SK-N-MC (cell line): ENCODE data around the gene PDE11A.

Experiments used
- DNase-seq: peaks from one replicate; pipeline ENCODE4 v3.0.0-alpha.2; 2011; ENCODE audit warnings: low read depth, low spot score
- H3K27ac ChIP-seq: fragments of 200-600 bp; sonication (generic); 2 replicates; pipeline ENCODE4 v1.5.1; 2016; ENCODE audit warnings: mixed run types
- H3K36me3 ChIP-seq: fragments of 200-600 bp; sonication (generic); 2 replicates; pipeline ENCODE4 v1.6.1; 2017; ENCODE audit warnings: antibody characterized with exemption, low read length, mixed read lengths; ENCODE audit not compliant: insufficient read depth
- H3K4me3 ChIP-seq: fragments of 200-600 bp; sonication (generic); 2 replicates; pipeline ENCODE4 v1.5.1; 2016
- H3K9ac ChIP-seq: fragments of 200-600 bp; sonication (generic); 2 replicates; pipeline ENCODE4 v1.8.0; 2017; ENCODE audit warnings: mixed run types, mixed read lengths; ENCODE audit not compliant: insufficient read length
- H3K9me3 ChIP-seq: fragments of 200-600 bp; sonication (generic); 2 replicates; pipeline ENCODE4 v1.6.1; 2017; ENCODE audit warnings: low read depth, mild to moderate bottlenecking, antibody characterized with exemption, low read length, moderate library complexity, mixed read lengths
- EZH2 ChIP-seq: fragments of 200-600 bp; sonication (generic); IDR thresholded peaks from one replicate; pipeline ENCODE4 v1.6.1; 2017; ENCODE audit warnings: antibody characterized with exemption
- FOXP2 ChIP-seq: optimal IDR thresholded peaks from 2 replicates; pipeline ENCODE3; 2011; ENCODE audit warnings: mild to moderate bottlenecking, moderate library complexity; ENCODE audit not compliant: insufficient read depth; ENCODE audit errors: extremely low read length, control extremely low read depth
- POLR2AphosphoS5 ChIP-seq: IDR thresholded peaks from 2 replicates; pipeline ENCODE4 v1.6.1; 2012; ENCODE audit warnings: mild to moderate bottlenecking, low read depth, low read length, borderline replicate concordance

PDE11A gene

DNA sequence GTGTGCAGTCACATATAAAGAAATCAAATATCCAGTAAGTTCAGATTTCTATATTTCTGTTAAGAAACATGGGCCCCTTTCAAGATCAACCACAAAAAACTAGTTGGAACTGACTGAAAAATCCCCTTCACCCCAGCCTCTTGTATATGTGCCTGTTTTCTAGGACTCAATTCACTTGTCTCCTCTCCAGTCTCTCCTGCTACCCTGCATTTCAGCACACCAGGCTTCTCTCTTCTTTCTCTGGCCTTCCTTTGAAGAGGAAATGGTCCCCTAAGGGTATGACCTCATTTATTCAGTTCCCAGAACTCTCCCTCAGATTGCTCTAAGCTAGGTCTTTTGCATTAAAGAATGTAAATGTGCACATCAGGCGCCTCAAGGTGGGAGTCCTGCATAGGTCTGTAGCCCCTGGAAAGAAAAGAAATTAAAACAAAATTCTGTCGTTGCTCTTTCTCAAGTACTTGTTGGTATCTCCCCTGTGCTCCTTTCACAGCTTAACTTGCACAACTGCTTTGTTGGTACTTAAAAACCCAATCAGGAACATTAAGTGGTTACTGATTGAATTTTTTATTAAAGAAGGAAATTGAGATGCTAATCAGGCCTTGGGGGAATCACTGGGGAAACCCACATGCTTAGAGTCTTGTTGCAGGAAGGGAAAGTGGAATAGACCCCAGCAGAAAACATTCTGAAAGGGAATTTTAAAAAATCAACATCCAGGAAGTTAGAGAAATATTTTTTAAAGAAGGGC lies 401.6 kb downstream of the PDE11A start:
- no peaks in the 10 kb centered on the region for H3K36me3 ChIP-seq
- H3K9me3 ChIP-seq = no peaks in the 10 kb centered on the region
- peak overlapping the region; percentile 47; the same call in 1 of the 2 replicates for H3K27ac ChIP-seq
- H3K4me3 ChIP-seq = peak overlapping the region; percentile 49
- TF ChIP-seq FOXP2 = no peak
- no peak for TF ChIP-seq EZH2
- TF ChIP-seq POLR2AphosphoS5 = peak; percentile 31; the same call in 1 of the 2 replicates
- H3K9ac ChIP-seq = no peak overlapping the region
- DNase-seq = peak; percentile 60

- Histone ChIP-seq H3K4me3 (peak overlapping the region; percentile 49), H3K36me3 (no peaks in the 10 kb centered on the region), H3K9me3 (no peaks in the 10 kb centered on the region), H3K9ac (no peak overlapping the region), H3K27ac (no peak overlapping the region)
- DNase-seq = peak; percentile 71
- TF ChIP-seq EZH2 (no peak), POLR2AphosphoS5 (peak; percentile 43; the same call in 1 of the 2 replicates)
Measured at GRCh38 chr2:177669625-177670330, 402.8 kb downstream of the PDE11A start.

DNA sequence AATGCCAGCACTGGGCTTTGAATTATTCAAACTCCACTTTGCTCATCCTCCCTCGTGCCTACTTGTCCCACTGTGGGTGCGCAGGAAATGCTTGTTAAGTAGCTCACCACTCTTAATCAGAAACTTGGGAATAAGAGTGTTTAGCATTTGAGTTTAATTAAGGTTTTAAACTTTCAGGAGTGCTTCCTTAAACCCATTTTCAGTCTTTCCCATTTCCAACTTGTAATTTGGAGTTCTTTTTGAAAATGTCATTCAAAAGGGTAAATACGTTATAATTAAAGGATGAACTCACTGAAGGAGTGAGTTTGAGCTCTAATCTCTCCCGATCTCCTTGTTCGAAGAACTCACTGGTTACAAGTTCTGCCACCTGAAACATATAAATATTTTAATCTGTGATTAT lies 403.4 kb downstream of the PDE11A start:
- no peaks in the 10 kb centered on the region for H3K9me3 ChIP-seq
- DNase-seq = no peak
- TF ChIP-seq POLR2AphosphoS5 (no peak), EZH2 (no peak), FOXP2 (no peak)
- no peaks in the 10 kb centered on the region for H3K36me3 ChIP-seq
- no peak overlapping the region for H3K9ac ChIP-seq
- H3K4me3 ChIP-seq = no peak overlapping the region
- H3K27ac ChIP-seq = no peak overlapping the region

DNA sequence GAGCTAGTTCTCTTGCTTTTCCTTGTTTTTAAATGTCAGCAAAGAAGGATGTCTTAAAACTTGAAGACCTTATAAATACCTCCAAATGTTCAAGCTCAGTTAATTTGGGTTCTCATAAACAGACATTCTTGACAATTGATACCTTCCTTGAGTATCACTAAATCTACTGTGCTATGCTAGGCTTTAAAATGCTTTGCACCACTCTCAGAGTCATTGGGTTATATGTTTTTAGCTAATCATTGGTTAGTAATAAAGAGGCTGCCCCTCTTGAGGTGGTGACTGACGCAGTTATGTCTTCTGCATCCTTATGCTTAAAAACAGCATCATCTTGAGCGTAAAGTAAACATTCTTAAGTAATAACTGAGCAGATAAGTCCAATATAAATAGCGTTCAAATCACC lies 404.0 kb downstream of the PDE11A start:
- H3K9ac ChIP-seq = no peak overlapping the region
- no peaks in the 10 kb centered on the region for H3K9me3 ChIP-seq
- no peaks in the 10 kb centered on the region for H3K36me3 ChIP-seq
- TF ChIP-seq FOXP2 (no peak), EZH2 (no peak), POLR2AphosphoS5 (no peak)
- no peak for DNase-seq
- no peak overlapping the region for H3K27ac ChIP-seq
- no peak overlapping the region for H3K4me3 ChIP-seq

DNA sequence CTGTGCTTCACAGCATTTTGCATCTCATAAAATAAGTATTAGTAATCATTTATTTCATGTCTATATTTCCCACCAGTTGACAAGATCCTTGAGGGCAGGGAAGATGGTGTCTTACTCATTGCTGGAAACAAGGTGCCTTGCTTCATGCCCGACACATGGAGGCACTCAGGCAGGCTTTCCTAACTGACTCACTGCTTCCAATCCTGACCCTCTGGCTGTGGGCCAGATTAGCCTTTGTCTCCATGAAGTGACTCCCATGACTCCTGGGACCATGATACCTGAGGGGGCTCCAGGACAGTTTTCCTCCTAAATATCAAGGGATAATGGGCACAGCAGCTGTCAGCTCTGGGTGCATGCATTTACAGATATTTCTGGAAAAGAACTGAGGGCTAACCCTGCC lies 405.0 kb downstream of the PDE11A start:
- DNase-seq = no peak
- no peak for TF ChIP-seq FOXP2
- TF ChIP-seq EZH2 = no peak
- TF ChIP-seq POLR2AphosphoS5 = no peak
- Histone ChIP-seq H3K27ac (no peak overlapping the region), H3K9me3 (no peaks in the 10 kb centered on the region), H3K36me3 (no peaks in the 10 kb centered on the region), H3K9ac (no peak overlapping the region), H3K4me3 (no peak overlapping the region)

DNA sequence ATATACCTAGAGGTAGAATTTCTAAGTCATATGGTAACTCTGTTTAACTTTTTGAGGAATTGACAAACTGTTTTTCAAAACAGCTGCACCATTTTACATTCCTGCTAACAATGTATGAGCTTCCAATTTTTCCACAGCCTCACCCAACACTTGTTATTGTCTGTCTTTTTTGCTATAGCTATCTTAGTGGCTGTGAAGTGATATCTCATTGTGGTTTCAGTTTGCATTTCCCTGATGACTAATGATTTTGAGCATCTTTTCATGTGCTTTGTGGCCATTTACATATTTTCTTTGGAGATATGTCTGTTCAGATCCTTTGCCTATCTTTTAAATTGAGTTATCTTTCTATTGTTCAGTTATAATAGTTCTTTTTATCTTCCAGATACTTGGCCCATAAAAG lies 406.2 kb downstream of the PDE11A start:
- DNase-seq = no peak
- H3K27ac ChIP-seq = no peak overlapping the region
- H3K9me3 ChIP-seq = no peaks in the 10 kb centered on the region
- H3K36me3 ChIP-seq = no peaks in the 10 kb centered on the region
- TF ChIP-seq POLR2AphosphoS5 (no peak), FOXP2 (no peak), EZH2 (no peak)
- no peak overlapping the region for H3K4me3 ChIP-seq
- H3K9ac ChIP-seq = no peak overlapping the region

DNA sequence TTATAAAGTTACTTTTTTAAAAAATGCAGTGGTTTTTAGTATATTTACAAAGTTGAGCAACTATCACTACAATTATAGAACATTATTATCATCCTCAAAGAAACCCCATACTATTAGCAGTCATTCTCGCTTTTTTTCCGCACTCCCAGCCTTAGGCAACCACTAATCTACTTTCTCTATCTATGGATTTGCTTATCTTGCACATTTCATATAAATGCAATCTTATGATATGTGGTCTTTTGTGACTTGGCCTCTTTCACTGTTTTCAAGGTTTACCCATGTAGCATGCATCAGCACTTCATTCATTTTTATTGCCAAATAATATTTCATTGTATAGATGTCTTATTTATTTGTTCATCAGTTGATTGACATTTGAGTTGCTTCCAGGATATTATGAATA lies 406.6 kb downstream of the PDE11A start:
- H3K36me3 ChIP-seq = no peaks in the 10 kb centered on the region
- no peak overlapping the region for H3K4me3 ChIP-seq
- TF ChIP-seq FOXP2 (no peak), POLR2AphosphoS5 (peak; percentile 20; the same call in 1 of the 2 replicates), EZH2 (no peak)
- no peak overlapping the region for H3K27ac ChIP-seq
- no peak overlapping the region for H3K9ac ChIP-seq
- no peaks in the 10 kb centered on the region for H3K9me3 ChIP-seq
- DNase-seq = no peak

- TF ChIP-seq POLR2AphosphoS5 (no peak), EZH2 (no peak), FOXP2 (no peak)
- H3K36me3 ChIP-seq = no peaks in the 10 kb centered on the region
- no peak overlapping the region for H3K9ac ChIP-seq
- DNase-seq = no peak
- no peak overlapping the region for H3K27ac ChIP-seq
- no peaks in the 10 kb centered on the region for H3K9me3 ChIP-seq
- no peak overlapping the region for H3K4me3 ChIP-seq
Measured at GRCh38 chr2:177665328-177665727, 407.2 kb downstream of the PDE11A start.

- Histone ChIP-seq H3K36me3 (no peaks in the 10 kb centered on the region), H3K9me3 (no peaks in the 10 kb centered on the region), H3K27ac (no peak overlapping the region), H3K4me3 (no peak overlapping the region), H3K9ac (no peak overlapping the region)
- TF ChIP-seq POLR2AphosphoS5 (no peak), EZH2 (no peak), FOXP2 (no peak)
- DNase-seq = no peak
Measured at GRCh38 chr2:177662895-177663294, 409.7 kb downstream of the PDE11A start.
